Transverse colon (tissue), 4 donors: ENCODE results near the gene DHTKD1. TPM values are rescaled to one million over a fixed set of nuclear protein-coding genes. Genes with fewer than 3 reads are reported as not detected.

Experiments
- DNase-seq: peaks from one replicate; pipeline ENCODE4 v3.0.0-alpha.2; 2019
- H3K27ac ChIP-seq, 4 donors: fragments of 200-600 bp; sonication (generic); 2 replicates each; pipeline ENCODE4 v1.5.1; 2016 to 2018; ENCODE audit warnings: inconsistent platforms in 4 of 4
- H3K27me3 ChIP-seq: fragments of 200-600 bp; sonication (generic); 2 replicates; pipeline ENCODE4 v1.5.1; 2017; ENCODE audit warnings: inconsistent platforms
- H3K36me3 ChIP-seq, 4 donors: fragments of 200-600 bp; sonication (generic); 2 replicates each; pipeline ENCODE4 v1.5.1; 2017 to 2019; ENCODE audit warnings: inconsistent platforms in 4 of 4
- H3K4me1 ChIP-seq, 4 donors: fragments of 200-600 bp; sonication (generic); 2 replicates each; pipeline ENCODE4 v1.5.1; 2017 to 2020; ENCODE audit warnings: inconsistent platforms in 4 of 4
- H3K4me3 ChIP-seq, 4 donors: fragments of 200-600 bp; sonication (generic); 1 replicate in 1 of 4; 2 replicates in 3 of 4; pipeline versions ENCODE4 v1.5.1 to v1.6.1; 2017 to 2019; ENCODE audit warnings: inconsistent platforms in 4 of 4
- H3K9me3 ChIP-seq, 2 donors: fragments of 200-600 bp; sonication (generic); 2 replicates each; pipeline ENCODE4 v1.5.1; 2017 to 2019; ENCODE audit warnings: inconsistent platforms in 2 of 2
- EP300 ChIP-seq: sonication (generic); formaldehyde crosslinking; IDR thresholded peaks from one replicate; pipeline ENCODE4 v1.6.1; 2017; ENCODE audit warnings: antibody characterized with exemption, low read depth
- POLR2A ChIP-seq: fragments of 450-650 bp; IDR thresholded peaks from one replicate; pipeline ENCODE4 v1.6.1; 2016; ENCODE audit warnings: antibody characterized with exemption, mild to moderate bottlenecking, moderate library complexity
- POLR2AphosphoS5 ChIP-seq, 3 donors: sonication (generic); formaldehyde crosslinking; IDR thresholded peaks; one replicate each; pipeline ENCODE4 v1.6.1; 2016; ENCODE audit warnings: antibody characterized with exemption in 3 of 3
- WGBS, 2 donors: methylation state at CpG; one replicate each; pipeline ENCODE4 v1.1.5; 2018; ENCODE audit warnings: low coverage in 1 of 2; 5-methylcytosine and 5-hydroxymethylcytosine counted together
- in situ Hi-C, 4 donors: fragments of 200-750 bp; cut with MboI; loops; one replicate each; pipeline versions ENCODE4 v1.15.0 to v1.15.1; 2017; ENCODE audit warnings: low sequenced_read_pairs in 3 of 4, low pct_ligation_motif_present in 1 of 4, low pct_unique_long_range_greater_than_20kb in 1 of 4
- intact Hi-C: fragments of 100-400 bp; cut with DNase I; formaldehyde crosslinking; loops from one replicate; pipeline ENCODE4 v1.15.1; 2023; ENCODE audit warnings: low total_unique reads
- total RNA-seq, 4 donors: library from RNA; depleted of rRNA; stranded (reverse); fragments of >200 nt; gene quantifications; one replicate each; pipeline ENCODE4 v1.1.0, GENCODE V29; 2016
- TF ChIP-seq, protein P1 (sequence below), 5 experiments: fragments of 200-600 bp in 3 of 5; fragments of 450-650 bp in 2 of 5; sonication (generic) in 3 of 5; IDR thresholded peaks; 1 replicate in 2 of 5; 2 replicates in 3 of 5; pipeline ENCODE4 v1.5.1; 2016 to 2017; ENCODE audit warnings: antibody characterized with exemption in 5 of 5, inconsistent platforms in 3 of 5, mild to moderate bottlenecking in 2 of 5, moderate library complexity in 1 of 5

Gene DHTKD1
- total RNA-seq, 4 donors from 2014 or later, result 7.0 to 29.5 (median 13.0) TPM

DNA sequence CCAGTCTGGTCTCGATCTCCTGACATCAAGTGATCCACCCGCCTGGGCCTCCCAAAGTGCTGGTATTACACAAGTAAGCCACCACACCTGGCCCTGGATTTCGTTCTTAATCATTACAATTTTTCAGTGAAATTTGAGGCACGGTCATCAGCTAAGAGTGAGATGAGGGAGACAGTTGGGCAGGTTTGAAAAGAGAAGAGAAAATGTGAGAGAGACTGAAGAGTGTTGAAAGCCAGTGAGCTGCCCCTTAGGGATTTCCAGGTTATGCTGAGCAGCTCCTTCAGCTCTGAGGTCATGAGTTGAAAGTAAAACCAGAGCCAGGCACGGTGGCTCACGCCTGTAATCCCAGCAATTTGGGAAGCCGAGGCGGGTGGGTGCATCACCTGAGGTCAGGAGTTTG is 20.2 kb upstream of the DHTKD1 start:
- Histone ChIP-seq H3K27me3 (no peaks in the 10 kb centered on the region), H3K4me1 (peaks cover 0 to 10% (median 4%) of the 10 kb centered on the region in 4 donors), H3K9me3 (no peaks in the 10 kb centered on the region), H3K27ac (no peak overlapping the region), H3K4me3 (no peak overlapping the region), H3K36me3 (no peaks in the 10 kb centered on the region)
- intact Hi-C loops (no loop called here), in situ Hi-C loops (no loop called here)
- no peak for DNase-seq
- no peak for TF ChIP-seq EP300
- no peak for TF ChIP-seq POLR2A
- no peak for TF ChIP-seq POLR2AphosphoS5 (IDR thresholded peaks at IDR 0.05)
- TF ChIP-seq, protein P1, sequence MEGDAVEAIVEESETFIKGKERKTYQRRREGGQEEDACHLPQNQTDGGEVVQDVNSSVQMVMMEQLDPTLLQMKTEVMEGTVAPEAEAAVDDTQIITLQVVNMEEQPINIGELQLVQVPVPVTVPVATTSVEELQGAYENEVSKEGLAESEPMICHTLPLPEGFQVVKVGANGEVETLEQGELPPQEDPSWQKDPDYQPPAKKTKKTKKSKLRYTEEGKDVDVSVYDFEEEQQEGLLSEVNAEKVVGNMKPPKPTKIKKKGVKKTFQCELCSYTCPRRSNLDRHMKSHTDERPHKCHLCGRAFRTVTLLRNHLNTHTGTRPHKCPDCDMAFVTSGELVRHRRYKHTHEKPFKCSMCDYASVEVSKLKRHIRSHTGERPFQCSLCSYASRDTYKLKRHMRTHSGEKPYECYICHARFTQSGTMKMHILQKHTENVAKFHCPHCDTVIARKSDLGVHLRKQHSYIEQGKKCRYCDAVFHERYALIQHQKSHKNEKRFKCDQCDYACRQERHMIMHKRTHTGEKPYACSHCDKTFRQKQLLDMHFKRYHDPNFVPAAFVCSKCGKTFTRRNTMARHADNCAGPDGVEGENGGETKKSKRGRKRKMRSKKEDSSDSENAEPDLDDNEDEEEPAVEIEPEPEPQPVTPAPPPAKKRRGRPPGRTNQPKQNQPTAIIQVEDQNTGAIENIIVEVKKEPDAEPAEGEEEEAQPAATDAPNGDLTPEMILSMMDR (IDR thresholded peaks at IDR 0.05), result no peak
- 86 to 89% methylated on average over 4 to 8 of the region's 8 CpGs for WGBS, 2 donors

DNA sequence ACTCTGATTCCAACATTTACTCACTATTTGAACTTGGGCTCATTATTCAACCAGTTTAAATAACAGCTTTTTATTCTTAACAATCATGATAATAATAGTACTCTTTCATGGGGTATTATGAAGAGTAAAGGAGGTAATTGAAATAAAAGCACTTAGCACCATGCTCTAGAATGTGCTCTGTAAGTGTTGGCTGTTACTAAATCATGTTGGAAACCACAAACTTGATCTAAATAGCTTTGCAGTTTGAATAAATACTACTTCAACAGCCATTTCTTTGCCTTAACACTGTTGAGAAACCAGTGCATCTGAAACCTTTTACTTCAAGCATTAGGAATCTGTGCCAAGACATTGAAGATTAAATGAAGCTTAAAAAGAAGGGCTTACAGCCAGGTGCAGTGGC is 18.2 kb upstream of the DHTKD1 start:
- no peak for DNase-seq
- intact Hi-C loops (no loop called here), in situ Hi-C loops (no loop called here)
- no peaks in the 10 kb centered on the region for H3K27me3 ChIP-seq
- H3K9me3 ChIP-seq, result no peaks in the 10 kb centered on the region
- no peak overlapping the region for H3K4me3 ChIP-seq
- H3K36me3 ChIP-seq, result no peaks in the 10 kb centered on the region
- peaks cover 0 to 5% (median 1%) of the 10 kb centered on the region in 4 donors for H3K4me1 ChIP-seq
- TF ChIP-seq POLR2A (no peak), EP300 (no peak)
- TF ChIP-seq, protein P1 (IDR thresholded peaks at IDR 0.05), result no peak
- no peak overlapping the region for H3K27ac ChIP-seq

DNA sequence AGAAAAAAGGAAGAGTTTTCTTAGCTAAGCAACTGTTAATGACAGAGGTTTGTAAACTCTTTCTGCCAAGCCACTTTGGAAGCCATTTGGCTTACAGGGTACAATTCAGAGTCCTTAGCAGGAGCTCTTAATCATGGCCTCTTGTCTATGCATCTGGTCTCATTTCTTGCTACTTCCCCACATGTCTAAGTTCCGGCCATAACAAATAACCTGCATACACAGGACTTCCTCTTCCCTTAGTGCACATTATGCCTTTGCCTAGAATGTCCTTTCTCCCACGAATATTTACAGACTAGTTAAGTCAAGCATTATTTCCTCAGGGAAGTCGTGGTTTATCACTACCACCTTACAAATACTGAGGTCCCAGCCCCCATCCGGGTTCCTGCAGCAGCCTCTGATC is 17.5 kb upstream of the DHTKD1 start:
- no peaks in the 10 kb centered on the region for H3K27me3 ChIP-seq
- intact Hi-C loops, result no loop called here
- DNase-seq, result no peak
- WGBS, 2 donors, result 60 to 73% methylated on average over 4 of the region's 4 CpGs
- no peaks in the 10 kb centered on the region for H3K36me3 ChIP-seq
- no peak overlapping the region for H3K4me3 ChIP-seq
- in situ Hi-C loops, result no loop called here
- H3K27ac ChIP-seq, result no peak overlapping the region
- TF ChIP-seq EP300 (no peak), POLR2A (no peak), POLR2AphosphoS5 (IDR thresholded peaks at IDR 0.05) (no peak)
- TF ChIP-seq, protein P1 (IDR thresholded peaks at IDR 0.05), result no peak
- peaks cover 0 to 5% (median 1%) of the 10 kb centered on the region in 4 donors for H3K4me1 ChIP-seq
- no peaks in the 10 kb centered on the region for H3K9me3 ChIP-seq

DNA sequence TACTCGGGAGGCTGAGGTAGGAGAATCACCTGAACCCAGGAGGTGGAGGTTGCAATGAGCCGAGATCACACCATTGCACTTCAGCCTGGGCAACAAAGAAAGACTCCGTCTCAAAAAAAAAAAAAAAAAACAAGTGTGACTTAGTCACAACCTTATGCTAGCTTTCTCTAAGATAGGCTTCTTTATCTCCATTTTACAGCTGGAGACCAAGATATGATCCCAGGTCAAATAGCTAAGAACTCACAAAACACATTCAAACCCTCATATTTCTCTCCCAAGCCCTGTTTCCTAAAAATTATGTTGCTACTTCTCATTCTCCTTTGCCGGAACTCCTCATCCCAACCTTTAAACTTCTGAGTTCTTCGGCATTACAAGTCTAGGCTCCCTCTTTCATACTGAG is 13.0 kb upstream of the DHTKD1 start:
- Histone ChIP-seq H3K27ac (no peak overlapping the region), H3K27me3 (no peaks in the 10 kb centered on the region), H3K9me3 (no peaks in the 10 kb centered on the region), H3K4me3 (no peak overlapping the region), H3K36me3 (no peaks in the 10 kb centered on the region), H3K4me1 (peaks cover 0 to 5% (median 1%) of the 10 kb centered on the region in 4 donors)
- in situ Hi-C loops, result no loop called here
- DNase-seq, result no peak
- TF ChIP-seq, protein P1 (IDR thresholded peaks at IDR 0.05), result no peak
- TF ChIP-seq POLR2A (no peak), POLR2AphosphoS5 (IDR thresholded peaks at IDR 0.05) (no peak), EP300 (no peak)
- intact Hi-C loops, result no loop called here
- WGBS, 2 donors, result 91 to 94% methylated on average over 4 to 5 of the region's 5 CpGs
